GM12878 (cell line): ENCODE results near the gene ITGA7. TPM values are rescaled to one million over a fixed set of nuclear protein-coding genes. Genes with fewer than 3 reads are reported as not detected.

Source experiments
- ATAC-seq: fragments of 200-7000 bp; cut with Tn5 transposase; 3 replicates; pipeline ENCODE4 v1.9.1; 2020; ENCODE audit warnings: mild to moderate bottlenecking, moderate library complexity
- BruUV-seq: library from RNA; stranded (reverse); fragments of 400-500 nt; replicated peaks from 2 replicates; lab custom pipeline; 2021; lab: Mats Ljungman, UMichigan
- CTCF ChIA-PET: fragments of 300-600 bp; sonication (Branson Sonifier 250); formaldehyde crosslinking; extraction: SDS; loops from one replicate; lab custom pipeline; 2021; ENCODE audit warnings: inconsistent platforms; lab: Yijun Ruan, JAX
- POLR2A ChIA-PET: fragments of 350-600 bp; formaldehyde crosslinking; extraction: SDS; loops from one replicate; lab custom pipeline; 2021; ENCODE audit warnings: inconsistent platforms; lab: Charles Lee
- RAD21 ChIA-PET: fragments of 300-600 bp; sonication (Branson Sonifier 250); formaldehyde crosslinking; loops from one replicate; lab custom pipeline; 2023; ENCODE audit warnings: antibody characterized with exemption; ENCODE audit not compliant: unreplicated experiment; lab: Charles Lee
- SMC1A ChIA-PET: fragments of 300-600 bp; sonication (Branson Sonifier 250); formaldehyde crosslinking; loops from one replicate; lab custom pipeline; 2023; ENCODE audit not compliant: unreplicated experiment, uncharacterized antibody; lab: Charles Lee
- DNase-seq: peaks from one replicate; pipeline ENCODE4 v3.0.0-alpha.2; 2011; ENCODE audit warnings: low read depth, low spot score
- FAIRE-seq: peaks from 3 replicates; lab custom pipeline; 2011; peaks lifted over from hg19 to GRCh38; lab: Jason Lieb, UNC
- H2AFZ ChIP-seq: 2 replicates; pipeline ENCODE4 v1.6.0; 2011; ENCODE audit warnings: low read depth, low read length, control low read depth; ENCODE audit not compliant: control insufficient read depth
- H3K27ac ChIP-seq: 2 replicates; pipeline ENCODE4 v1.5.1; 2011; ENCODE audit warnings: control low read depth; ENCODE audit not compliant: control insufficient read depth, insufficient read depth
- H3K27me3 ChIP-seq, 2 experiments: replicated peaks in 1 of 2; 2 replicates each; pipeline versions ENCODE4 v1.6.0 to v1.6.1; 2011; ENCODE audit warnings: low read length in 1 of 2; ENCODE audit not compliant: control insufficient read depth in 2 of 2, insufficient read depth in 2 of 2
- H3K36me3 ChIP-seq, 2 experiments: 2 replicates each; pipeline ENCODE4 v1.5.1; 2011; ENCODE audit warnings: low read length in 1 of 2; ENCODE audit not compliant: control insufficient read depth in 2 of 2, insufficient read depth in 2 of 2
- H3K4me1 ChIP-seq: 2 replicates; pipeline ENCODE4 v1.6.1; 2011; ENCODE audit warnings: mild to moderate bottlenecking, low read length, moderate library complexity, mixed read lengths; ENCODE audit not compliant: control insufficient read depth, insufficient read depth
- H3K4me2 ChIP-seq: 2 replicates; pipeline ENCODE4 v1.6.0; 2011; ENCODE audit warnings: control low read depth; ENCODE audit not compliant: control insufficient read depth, insufficient read depth
- H3K4me3 ChIP-seq: fragments of 200-600 bp; sonication (generic); 2 replicates; pipeline ENCODE4 v1.5.1; 2016
- H3K79me2 ChIP-seq: 2 replicates; pipeline ENCODE4 v1.6.0; 2011; ENCODE audit warnings: low read length; ENCODE audit not compliant: control insufficient read depth, insufficient read depth
- H3K9ac ChIP-seq: 2 replicates; pipeline ENCODE4 v1.8.0; 2011; ENCODE audit warnings: low read length, control low read depth, mixed read lengths; ENCODE audit not compliant: control insufficient read depth, insufficient read depth
- H3K9me3 ChIP-seq: replicated peaks from 3 replicates; pipeline ENCODE4 v1.5.1; 2011; ENCODE audit warnings: mild to moderate bottlenecking, low read length; ENCODE audit not compliant: control insufficient read depth, insufficient read depth
- H4K20me1 ChIP-seq: 2 replicates; pipeline ENCODE4 v1.6.0; 2011; ENCODE audit not compliant: control insufficient read depth, insufficient read depth
- SPI1 ChIP-seq: IDR thresholded peaks from 2 replicates; pipeline ENCODE4 v1.6.1; 2011; ENCODE audit warnings: low read depth, mild to moderate bottlenecking, low read length, moderate library complexity, borderline replicate concordance; ENCODE audit not compliant: insufficient read depth
- WGBS: methylation state at CpG from one replicate; pipeline ENCODE4 v1.1.6; 2016; ENCODE audit warnings: low lambda C conversion rate; ENCODE audit not compliant: insufficient replicate concordance, insufficient coverage; ENCODE audit errors: missing lambda C conversion rate; 5-methylcytosine and 5-hydroxymethylcytosine counted together
- in situ Hi-C: fragments of 300-500 bp; cut with MboI; formaldehyde crosslinking; loops from 9 replicates; pipeline ENCODE4 v1.14.3; 2018; ENCODE audit warnings: mixed read lengths
- intact Hi-C: fragments of 100-400 bp; cut with micrococcal nuclease; formaldehyde crosslinking; loops from one replicate; pipeline ENCODE4 v1.14.2; 2022; ENCODE audit not compliant: unreplicated experiment
- polyA plus RNA-seq, 11 experiments: library from polyadenylated mRNA; depleted of rRNA in 4 of 11; unstranded in 6 of 11; stranded (reverse) in 5 of 11; fragments of >200 nt; fragmentation: Nextera tagmentation in 4 of 11; fragmentation: Illumina TruSeq in 1 of 11; extraction: Ambion mirVana in 4 of 11; extraction: Trizol in 1 of 11; gene quantifications; 1 replicate in 1 of 11; 2 replicates in 10 of 11; pipeline versions ENCODE4 v1.2.1 to v1.2.3, GENCODE V29; 2011 to 2016; ENCODE audit warnings: inconsistent platforms in 2 of 11, missing spikeins in 2 of 11, low read depth in 1 of 11
- total RNA-seq, 4 experiments: library from RNA; depleted of rRNA in 3 of 4; stranded (reverse); fragments of >200 nt in 3 of 4; fragmentation: Illumina TruSeq in 1 of 4; extraction: Trizol in 1 of 4; gene quantifications; 2 replicates each; pipeline versions ENCODE4 v1.2.1 to v1.2.3, GENCODE V29; 2013 to 2021
- TF ChIP-seq, protein P1 (sequence below): fragments of 450-650 bp; IDR thresholded peaks from 2 replicates; pipeline ENCODE4 v1.6.1; 2016; ENCODE audit warnings: mild to moderate bottlenecking
- TF ChIP-seq, protein P2 (sequence below): fragments of 450-650 bp; IDR thresholded peaks from 2 replicates; pipeline ENCODE4 v1.6.1; 2017; ENCODE audit warnings: mild to moderate bottlenecking, low read depth, inconsistent platforms; ENCODE audit not compliant: poor library complexity, severe bottlenecking

The ITGA7 gene
- total and polyA plus RNA-seq, 10 of the 15 experiments (the other 5 are each of a cell fraction or from before 2014, with no cell fraction given): 0.18 to 5.1 (median 1.5) TPM

DNA sequence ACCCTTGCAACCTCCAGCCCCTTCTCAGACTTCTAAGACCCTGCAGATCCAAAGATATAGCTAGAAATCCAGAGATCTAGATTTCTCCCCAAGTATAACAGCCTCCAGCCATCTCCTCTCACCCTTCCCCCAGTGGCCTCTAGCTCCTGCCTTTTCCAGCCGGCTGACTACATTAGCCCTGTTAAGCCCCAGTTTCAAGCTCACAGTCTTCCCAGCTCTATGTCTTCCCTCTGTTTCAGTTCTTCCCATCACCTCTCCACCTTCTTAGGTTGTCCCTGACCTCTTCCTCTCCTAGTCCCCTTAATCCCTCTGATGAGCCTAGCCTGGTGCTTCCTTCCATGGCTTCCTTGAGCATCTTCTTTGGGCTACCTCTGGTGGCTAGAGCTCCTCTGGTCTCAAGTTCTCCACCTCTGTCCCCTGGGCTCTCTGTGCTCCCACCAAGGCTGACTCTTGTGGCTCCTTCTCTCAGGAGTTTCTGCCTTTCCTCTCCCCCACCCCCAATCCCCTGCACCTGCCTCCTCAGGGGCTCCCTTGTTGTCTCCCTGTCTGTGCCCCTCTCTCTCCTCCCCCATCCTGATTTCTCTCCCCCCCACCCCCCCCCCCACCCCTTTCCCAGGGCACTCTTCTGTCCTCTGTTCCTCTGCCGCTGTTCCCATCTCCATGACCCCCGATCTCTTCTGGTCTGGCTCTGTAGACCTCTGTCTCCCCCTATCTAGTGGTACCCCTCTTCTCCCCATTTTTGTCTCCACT, 34.4 kb upstream of the ITGA7 start (continued):
- TF ChIP-seq, protein P1, sequence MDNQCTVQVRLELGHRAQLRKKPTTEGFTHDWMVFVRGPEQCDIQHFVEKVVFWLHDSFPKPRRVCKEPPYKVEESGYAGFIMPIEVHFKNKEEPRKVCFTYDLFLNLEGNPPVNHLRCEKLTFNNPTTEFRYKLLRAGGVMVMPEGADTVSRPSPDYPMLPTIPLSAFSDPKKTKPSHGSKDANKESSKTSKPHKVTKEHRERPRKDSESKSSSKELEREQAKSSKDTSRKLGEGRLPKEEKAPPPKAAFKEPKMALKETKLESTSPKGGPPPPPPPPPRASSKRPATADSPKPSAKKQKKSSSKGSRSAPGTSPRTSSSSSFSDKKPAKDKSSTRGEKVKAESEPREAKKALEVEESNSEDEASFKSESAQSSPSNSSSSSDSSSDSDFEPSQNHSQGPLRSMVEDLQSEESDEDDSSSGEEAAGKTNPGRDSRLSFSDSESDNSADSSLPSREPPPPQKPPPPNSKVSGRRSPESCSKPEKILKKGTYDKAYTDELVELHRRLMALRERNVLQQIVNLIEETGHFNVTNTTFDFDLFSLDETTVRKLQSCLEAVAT: no peak

DNA sequence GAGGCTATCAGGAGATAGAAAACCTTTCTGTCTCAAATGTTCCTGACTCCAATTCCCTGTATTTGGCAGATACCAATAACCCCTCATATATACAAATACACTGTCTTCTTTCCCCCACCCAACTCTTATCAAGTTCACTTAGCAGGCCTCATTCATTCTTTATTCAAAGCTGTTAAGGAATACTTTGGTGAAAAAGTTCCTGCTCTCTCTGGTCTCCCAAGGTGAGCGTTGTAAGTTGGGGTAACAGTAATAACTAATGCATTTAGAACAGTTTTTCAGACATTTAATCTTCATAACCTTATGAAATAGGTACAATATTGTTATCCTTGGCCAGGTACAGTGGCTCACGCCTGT, 31.3 kb upstream of the ITGA7 start:
- Histone ChIP-seq H3K27me3 (no peaks in the 10 kb centered on the region), H3K27ac (no peak overlapping the region), H3K4me1 (peaks cover 7% of the 10 kb centered on the region), H3K9me3 (no peaks in the 10 kb centered on the region), H2AFZ (no peak overlapping the region; the same call in 1 of the 2 replicates), H4K20me1 (no peaks in the 10 kb centered on the region), H3K4me3 (no peak overlapping the region), H3K36me3 (no peaks in the 10 kb centered on the region), H3K9ac (no peak overlapping the region), H3K79me2 (no peaks in the 10 kb centered on the region), H3K4me2 (no peak overlapping the region)
- ChIA-PET POLR2A (interaction anchor here (0.6 to 2.9 kb wide), 19 partner anchors 9 to 449 kb away, joined by 3 to 36 read pairs (median 6); partner anchors contain the start of genes BLOC1S1, CD63, DNAJC14 and PA2G4), RAD21 (interaction anchor here (0.5 to 7.7 kb wide), 45 partner anchors 8 to 763 kb away, joined by 3 to 113 read pairs (median 9); partner anchors contain the start of genes BLOC1S1, CD63, DNAJC14 and ESYT1), SMC1A (interaction anchor here (0.6 to 5.2 kb wide), 52 partner anchors 8 to 453 kb away, joined by 3 to 51 read pairs (median 6); partner anchors contain the start of genes BLOC1S1, CD63, DGKA and ESYT1), CTCF (interaction anchor here (0.6 to 7.1 kb wide), 68 partner anchors 8 to 483 kb away, joined by 3 to 205 read pairs (median 8); partner anchors contain the start of genes BLOC1S1, CD63, DGKA and DNAJC14)
- FAIRE-seq (no peak), DNase-seq (no peak), ATAC-seq (no peak)
- intact Hi-C loops: loop anchor here (1.0 to 10.0 kb wide), 6 partner anchors 58 to 446 kb away; partner anchors contain the start of genes PA2G4, RPL41, SARNP and SMARCC2
- no TSS peak for BruUV-seq
- in situ Hi-C loops: loop anchor here (5.0 kb wide), 2 partner anchors 203 to 293 kb away; no protein-coding TSS in a partner anchor
- TF ChIP-seq SPI1: no peak
- TF ChIP-seq, protein P2, sequence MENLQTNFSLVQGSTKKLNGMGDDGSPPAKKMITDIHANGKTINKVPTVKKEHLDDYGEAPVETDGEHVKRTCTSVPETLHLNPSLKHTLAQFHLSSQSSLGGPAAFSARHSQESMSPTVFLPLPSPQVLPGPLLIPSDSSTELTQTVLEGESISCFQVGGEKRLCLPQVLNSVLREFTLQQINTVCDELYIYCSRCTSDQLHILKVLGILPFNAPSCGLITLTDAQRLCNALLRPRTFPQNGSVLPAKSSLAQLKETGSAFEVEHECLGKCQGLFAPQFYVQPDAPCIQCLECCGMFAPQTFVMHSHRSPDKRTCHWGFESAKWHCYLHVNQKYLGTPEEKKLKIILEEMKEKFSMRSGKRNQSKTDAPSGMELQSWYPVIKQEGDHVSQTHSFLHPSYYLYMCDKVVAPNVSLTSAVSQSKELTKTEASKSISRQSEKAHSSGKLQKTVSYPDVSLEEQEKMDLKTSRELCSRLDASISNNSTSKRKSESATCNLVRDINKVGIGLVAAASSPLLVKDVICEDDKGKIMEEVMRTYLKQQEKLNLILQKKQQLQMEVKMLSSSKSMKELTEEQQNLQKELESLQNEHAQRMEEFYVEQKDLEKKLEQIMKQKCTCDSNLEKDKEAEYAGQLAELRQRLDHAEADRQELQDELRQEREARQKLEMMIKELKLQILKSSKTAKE: peak; percentile 28
- WGBS: 78% methylated on average over 2 of the region's 2 CpGs
